Kidney glomerular epithelial cell (primary cell): ENCODE measurements around the gene KHK.

Experiments used
- DNase-seq: peaks from one replicate; lab custom pipeline; 2025; lab: John Stamatoyannopoulos, UW

Gene KHK

DNA sequence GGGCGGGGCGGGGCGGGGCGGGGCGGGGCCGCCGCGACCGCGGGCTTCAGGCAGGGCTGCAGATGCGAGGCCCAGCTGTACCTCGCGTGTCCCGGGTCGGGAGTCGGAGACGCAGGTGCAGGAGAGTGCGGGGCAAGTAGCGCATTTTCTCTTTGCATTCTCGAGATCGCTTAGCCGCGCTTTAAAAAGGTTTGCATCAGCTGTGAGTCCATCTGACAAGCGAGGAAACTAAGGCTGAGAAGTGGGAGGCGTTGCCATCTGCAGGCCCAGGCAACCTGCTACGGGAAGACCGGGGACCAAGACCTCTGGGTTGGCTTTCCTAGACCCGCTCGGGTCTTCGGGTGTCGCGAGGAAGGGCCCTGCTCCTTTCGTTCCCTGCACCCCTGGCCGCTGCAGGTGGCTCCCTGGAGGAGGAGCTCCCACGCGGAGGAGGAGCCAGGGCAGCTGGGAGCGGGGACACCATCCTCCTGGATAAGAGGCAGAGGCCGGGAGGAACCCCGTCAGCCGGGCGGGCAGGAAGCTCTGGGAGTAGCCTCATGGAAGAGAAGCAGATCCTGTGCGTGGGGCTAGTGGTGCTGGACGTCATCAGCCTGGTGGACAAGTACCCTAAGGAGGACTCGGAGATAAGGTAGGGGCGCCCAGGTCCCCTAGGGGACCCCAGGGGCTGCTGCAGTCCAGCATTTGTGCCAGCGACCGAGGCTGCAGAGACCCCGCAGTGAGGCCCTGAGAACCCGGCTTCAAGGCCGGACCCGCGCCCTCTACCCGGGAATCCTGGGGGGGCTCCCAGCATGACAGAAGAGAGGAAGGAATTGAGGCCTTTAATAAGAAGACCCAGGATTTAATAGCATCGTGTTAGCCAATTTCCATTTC is at the start of gene KHK:
TSS of gene KHK (plus strand) at position 49 of the 870 bp plus-strand sequence. CDS start at position 537, 488 bp downstream.
- DNase-seq = no peak

- DNase-seq = no peak
Measured at GRCh38 chr2:27038012-27038411, 48.6 kb upstream of the KHK start.

- DNase-seq = no peak
Measured at GRCh38 chr2:27038631-27039339, 47.8 kb upstream of the KHK start.

DNA sequence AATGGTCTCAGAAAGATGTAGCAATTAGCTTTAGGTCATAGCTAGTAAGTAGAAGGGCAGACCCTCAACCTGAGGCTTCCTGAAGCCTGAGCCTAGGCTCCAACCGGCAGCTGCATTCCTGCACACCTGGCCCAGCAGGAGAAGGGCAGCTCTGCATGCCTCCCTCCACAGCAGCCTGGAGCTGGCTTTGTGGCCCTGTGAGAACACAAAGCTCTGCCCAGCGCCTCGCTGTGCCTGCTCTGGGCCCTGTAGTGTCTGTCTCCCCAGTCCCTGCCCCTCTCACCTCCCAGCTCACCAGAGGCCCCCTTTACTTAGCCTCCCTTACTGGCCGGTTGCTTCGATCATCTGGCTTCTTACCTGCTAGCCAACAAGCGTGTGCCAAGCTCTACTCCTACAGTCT is 47.1 kb upstream of the KHK start:
- DNase-seq = no peak

GRCh38 chr2:27039871-27040270 is 46.7 kb upstream of the KHK start:
- no peak for DNase-seq

- DNase-seq = no peak
Measured at GRCh38 chr2:27040282-27040681, 46.3 kb upstream of the KHK start.

DNA sequence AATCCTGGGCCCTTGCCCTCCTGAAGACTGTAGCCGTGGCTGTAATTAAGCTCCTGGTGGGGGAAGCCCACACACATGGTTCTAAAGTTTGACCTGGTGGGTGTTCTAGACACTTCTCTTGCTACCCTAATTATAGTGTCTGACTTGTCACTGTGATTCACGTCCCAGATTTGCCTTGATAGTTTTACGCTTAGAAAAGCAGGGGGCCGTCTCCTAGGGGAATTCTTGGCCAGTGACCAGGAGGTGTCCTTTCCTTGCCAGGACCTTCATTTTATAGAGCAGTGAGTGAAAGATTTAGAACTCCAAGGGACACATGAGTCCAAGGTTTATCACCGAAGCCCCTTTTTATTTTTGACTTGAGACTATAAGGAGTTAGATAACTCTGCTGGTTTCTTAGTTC is 44.8 kb upstream of the KHK start:
- DNase-seq = peak; percentile 66

DNA sequence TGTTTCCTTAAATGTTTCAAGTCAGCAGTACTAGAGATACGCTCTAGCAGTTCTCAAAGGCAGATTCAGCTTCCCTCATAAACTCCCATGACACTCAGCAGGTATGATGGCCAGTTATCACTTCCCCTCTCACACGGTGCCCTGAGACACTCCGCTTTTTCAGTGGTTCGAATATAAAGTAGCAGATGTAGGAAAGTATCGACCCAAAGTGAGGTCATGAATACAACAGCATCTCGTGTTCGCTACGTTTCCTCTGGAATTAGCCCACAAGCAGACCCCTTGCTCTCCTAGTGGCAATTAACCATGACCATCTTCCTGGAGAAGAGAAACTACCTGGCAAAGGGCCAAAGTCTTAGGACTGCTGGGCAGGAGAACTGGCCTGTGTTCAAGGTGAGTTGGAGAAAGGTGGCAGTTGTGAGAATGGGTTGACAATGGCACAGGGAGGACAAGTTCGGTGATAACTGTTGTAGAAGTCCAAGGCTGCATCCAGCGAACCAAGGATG is 44.4 kb upstream of the KHK start:
- no peak for DNase-seq

- no peak for DNase-seq
Measured at GRCh38 chr2:27042985-27043634, 43.5 kb upstream of the KHK start.

- no peak for DNase-seq
Measured at GRCh38 chr2:27049422-27050280, 36.9 kb upstream of the KHK start.

DNA sequence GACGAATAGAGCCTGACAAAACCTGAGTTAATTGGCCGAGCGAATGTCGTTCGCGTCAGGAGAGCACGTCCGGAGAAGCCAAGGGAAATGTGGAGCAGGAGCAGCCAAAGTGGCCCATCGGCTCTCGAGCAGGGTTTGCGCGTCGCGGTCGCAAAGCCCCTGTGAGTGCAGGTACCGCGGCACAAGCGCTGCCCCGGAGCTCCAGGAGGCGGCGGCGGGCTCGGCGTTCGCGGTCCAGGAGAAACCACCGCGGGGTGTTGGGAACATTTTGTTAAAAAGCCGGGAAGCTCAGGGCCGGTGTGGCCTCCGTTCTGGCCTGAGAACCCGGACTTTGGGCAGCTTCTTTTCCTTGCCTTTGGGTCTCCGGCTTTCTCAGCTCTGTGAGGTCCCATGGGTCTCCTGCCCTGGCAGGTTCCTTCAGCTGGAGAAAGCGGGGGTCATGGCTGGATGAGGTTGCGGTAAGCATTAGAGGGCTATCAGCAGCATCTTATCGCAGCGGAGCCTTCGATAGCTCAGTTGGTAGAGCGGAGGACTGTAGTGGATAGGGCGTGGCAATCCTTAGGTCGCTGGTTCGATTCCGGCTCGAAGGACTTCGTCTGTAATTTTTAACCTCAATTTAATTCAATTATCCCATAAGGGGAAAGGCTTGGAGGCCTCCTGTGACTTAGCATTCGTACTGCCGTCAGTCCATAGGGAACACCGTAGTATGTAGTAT is 36.1 kb upstream of the KHK start:
- DNase-seq = peak; percentile 76

DNA sequence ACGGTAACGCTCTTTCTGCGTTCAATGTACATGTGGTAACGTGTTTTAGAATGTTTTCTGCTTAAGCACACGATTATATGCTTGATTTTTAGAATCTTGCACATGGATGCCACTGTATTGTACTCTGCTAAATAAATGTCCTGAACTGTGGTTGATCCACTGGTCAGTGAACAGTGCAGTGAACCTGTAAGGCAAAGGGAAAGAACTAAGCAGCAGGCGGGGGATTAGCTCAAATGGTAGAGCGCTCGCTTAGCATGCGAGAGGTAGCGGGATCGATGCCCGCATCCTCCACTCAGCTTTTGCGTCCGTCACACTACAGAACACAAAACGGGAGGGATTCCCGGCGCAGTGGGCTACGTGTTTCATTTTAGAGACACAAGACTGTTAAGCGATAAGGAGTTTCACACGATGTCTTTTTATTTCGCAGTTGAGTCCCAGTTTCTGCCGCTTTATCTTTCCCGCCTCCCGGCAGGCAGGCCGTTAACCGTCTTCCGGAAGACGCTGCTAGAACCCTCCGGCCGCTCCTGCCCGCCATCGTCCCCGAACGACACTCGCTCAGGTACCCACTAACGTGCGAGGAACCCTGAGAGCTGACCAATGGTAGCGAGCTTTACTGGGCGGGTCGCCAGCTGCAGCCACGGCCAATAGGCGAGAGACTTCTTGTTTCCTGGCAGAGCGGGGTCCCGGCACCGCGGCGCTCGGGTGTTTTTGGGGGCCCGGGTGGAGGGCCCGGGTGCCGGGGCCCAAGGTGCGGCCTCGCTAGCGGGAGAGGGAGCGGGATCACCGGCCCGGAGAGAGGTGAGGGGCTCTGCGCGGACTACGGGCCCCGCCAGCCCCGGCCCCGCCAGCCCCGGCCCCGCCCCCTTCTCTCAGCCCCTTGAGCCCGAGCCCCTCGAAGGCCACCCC is 35.3 kb upstream of the KHK start, which contains the start of gene AGBL5:
TSS of gene AGBL5 (plus strand) at position 673 of the 906 bp plus-strand sequence. CDS start 1,291 bp downstream, outside the sequence.
- DNase-seq = peak; percentile 97

GRCh38 chr2:27051902-27052645 is 34.5 kb upstream of the KHK start:
- DNase-seq = peak; percentile 46

GRCh38 chr2:27053321-27053720 is 33.3 kb upstream of the KHK start:
- DNase-seq = no peak

GRCh38 chr2:27053776-27054175 is 32.8 kb upstream of the KHK start:
- no peak for DNase-seq

DNA sequence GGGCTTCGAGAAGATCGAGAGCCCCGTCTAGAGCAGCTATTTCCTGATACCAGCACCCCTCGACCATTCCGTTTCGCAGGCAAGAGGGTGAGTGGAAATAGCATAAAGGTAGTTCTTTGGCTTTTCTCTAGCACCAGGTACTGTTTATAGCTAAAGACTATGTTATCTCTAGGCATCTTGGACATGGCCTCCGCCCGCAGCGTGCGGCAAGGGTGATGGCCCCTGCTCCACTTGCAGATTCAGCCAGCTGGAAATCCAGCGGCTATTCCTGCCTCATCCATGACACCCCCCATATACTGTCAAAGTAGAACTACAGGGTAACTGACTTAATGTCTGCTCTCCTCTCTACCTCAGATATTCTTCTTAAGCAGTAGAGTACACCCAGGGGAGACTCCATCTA is 31.9 kb upstream of the KHK start:
- no peak for DNase-seq

GRCh38 chr2:27057184-27057583 is 29.4 kb upstream of the KHK start:
- no peak for DNase-seq

- no peak for DNase-seq
Measured at GRCh38 chr2:27058210-27058609, 28.4 kb upstream of the KHK start.
